Activated naive CD4-positive, alpha-beta T cell treated with anti-CD3 and anti-CD28 coated beads, Interleukin-2, amount 50 U/mL, for 16 hours (primary cell): ENCODE data around the gene CFAP97D1.
"Not testable (repeated sequence)": the region's sequence is repeated elsewhere in the genome, so short reads cannot be mapped to it uniquely, and the experiment has no call there.

ENCODE experiments used
- DNase-seq: peaks from one replicate; pipeline ENCODE4 v3.0.0-alpha.2; 2020

The CFAP97D1 gene

DNA sequence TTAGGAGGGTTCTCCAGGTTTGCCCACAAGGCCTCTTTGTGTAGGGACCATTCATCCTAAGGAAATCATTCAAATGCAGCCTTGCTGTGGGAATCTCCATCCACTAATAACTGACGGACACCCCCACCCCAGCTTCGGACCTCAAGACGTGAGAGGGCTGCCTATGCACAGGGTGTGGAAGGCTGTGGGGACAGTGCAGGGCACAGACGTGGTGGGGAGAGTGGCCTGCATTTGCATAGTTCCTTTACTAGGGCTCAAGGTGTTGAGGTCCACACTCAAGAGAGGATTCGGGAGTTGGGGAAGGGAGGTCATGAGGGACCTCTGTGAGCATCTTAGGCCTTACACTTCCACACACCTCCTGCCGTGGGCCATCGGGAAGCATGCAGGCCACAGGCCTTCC, 11.3 kb upstream of the CFAP97D1 start:
- DNase-seq, result no peak

DNA sequence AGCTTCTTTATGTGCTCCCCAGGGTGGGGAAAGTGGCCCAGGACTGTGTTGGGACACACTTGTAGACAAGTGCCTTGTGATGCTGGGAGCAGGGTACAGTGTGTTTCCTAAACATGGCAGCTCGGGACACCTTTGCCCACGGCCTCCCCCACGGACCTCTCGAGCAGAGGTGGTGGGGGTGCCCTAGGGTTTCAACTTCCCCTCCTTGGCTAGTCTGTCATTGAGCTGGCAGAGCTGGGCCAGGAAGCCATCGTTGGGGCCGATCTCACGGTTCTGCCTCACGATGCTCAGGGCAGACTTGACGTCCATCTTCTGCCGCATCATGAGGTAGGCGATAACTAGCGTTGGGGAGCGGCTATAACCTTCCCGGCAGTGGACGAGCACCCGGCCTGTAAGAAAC, 10.8 kb upstream of the CFAP97D1 start:
- DNase-seq, result no peak

DNA sequence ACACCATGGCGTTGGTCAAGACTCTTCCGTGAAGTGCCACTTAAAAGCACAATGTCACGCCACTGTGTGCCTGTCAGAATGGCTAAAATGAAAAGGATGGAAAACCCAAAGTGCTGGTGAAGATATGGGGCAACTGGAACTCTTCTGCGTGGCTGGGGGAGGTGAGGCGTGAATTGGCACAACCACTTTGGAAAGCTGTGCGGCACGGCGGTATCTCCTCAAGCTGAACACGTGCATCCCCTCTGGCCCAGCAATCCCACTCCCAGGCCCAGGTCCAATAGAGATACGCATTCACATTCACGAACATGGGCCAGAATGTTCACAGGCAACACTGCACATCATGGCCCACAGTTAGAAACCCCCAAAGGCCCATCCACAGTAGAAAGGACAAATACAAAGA, 10.4 kb upstream of the CFAP97D1 start:
- no peak for DNase-seq

DNA sequence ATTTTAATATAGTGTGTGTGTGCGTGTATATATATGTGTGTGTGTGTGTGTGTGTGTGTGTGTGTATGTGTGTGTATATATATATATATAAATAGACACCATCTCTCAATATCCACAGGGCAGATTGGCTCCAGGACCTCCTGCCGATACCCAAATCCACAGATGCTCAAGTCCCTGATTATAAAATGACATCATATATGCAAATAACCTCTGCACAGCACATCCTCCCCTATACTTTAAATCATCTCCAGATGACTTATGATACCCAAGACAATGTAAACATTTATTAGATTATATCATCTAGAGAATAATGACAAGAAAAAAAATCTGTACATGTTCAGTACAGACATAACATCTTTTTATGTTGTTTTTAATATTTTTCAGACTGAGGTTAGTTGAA, 9.3 kb upstream of the CFAP97D1 start:
- DNase-seq, result no peak

DNA sequence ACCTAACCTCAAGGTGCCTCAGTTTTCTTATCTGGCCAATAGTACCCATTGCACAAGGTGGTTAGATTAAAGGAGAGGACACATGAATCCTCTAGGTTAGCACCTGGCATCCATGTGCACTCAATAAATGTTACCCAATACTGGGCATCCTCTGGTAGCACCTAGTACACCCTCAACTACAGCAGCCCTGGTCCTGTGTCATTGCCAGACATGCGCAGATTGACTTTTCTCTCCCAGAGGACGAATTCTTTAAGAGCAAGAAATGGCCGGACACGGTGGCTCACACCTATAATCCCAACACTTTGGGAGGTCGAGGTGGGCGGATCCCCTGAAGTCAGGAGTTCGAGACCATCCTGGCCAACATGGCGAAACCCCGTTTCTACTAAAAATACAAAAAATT, 8.8 kb upstream of the CFAP97D1 start:
- DNase-seq, result no peak

DNA sequence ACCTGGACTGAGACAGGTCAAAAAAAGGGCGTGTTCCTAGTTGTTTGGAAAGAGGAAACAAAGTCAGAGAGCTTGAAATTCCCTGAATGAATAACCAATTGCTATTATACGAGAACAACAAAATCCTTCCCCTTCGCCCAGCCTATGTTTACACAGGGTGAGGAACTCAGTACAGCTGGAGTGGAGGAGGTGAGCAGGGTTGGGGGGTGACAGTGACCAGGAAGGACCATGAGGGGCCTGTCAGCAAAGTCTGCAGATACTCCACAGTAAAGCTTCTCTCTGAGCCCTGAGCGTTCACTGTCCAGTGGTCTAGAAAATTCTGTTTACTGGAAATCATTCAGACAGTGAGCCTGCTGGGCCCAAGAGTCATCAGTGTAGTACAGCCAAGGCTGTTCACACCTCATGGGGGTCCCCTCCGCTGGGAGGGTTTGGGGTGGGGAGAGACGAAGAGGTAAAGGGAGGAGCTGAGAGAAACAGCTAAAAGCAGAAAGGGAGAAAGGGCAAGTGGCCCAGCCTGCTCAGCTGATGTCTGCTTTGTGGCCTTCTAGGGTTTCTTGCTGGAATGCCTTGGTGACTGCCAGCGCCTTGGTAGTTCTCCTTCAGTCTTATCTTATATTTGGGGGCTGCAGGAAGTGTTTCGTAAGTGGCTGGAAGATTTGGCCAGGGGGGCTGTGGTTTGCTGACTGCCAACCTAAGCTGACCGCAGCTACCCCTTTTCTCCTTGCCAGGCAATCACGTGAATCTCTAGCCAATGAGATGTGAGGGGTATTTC, 7.2 kb upstream of the CFAP97D1 start:
- no peak for DNase-seq

DNA sequence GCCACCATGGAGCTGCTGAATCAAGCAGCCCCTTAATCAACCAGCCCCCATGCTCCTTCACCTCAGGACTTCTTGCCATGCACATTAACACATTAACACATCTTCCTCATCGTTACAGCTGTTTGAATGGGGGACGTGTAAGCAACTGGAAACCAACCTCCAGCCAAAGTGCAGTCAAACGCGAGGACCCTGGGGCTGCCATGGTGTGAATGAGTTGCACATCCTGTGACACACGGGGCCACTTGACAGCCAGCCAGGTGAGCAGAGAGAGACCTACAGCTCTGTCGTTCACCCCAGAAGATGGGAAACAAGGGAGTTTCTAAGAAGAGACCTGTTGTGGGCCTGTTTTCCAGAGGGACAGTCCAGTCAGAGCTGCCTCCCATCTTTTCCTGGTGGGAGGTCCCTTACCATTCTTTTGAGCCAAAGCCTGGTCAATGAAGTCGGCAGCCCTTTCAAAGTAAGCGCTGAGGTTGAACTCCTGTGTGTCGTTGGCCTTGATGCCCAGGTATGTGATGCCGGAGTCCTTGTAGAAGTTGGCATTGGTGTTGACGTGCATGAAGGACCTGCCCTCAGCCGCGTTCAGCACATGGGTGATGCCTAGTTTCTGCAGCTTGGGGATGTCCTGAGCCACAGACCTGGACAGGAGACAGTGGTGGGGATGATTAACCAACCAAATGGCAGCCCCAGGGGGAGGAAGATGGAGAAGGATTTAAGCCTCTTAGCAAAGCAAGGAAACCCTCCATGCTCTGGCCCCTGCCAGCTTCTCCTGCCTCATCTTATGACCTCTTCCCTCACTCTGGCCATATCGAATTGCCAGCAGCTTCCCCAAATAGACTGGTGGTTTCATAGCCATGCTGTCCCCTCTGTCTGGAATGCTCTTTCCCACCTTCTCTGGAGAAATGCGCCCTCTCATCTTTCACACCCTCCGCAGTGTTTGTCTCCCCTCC, 5.7 kb upstream of the CFAP97D1 start:
- DNase-seq, result no peak

DNA sequence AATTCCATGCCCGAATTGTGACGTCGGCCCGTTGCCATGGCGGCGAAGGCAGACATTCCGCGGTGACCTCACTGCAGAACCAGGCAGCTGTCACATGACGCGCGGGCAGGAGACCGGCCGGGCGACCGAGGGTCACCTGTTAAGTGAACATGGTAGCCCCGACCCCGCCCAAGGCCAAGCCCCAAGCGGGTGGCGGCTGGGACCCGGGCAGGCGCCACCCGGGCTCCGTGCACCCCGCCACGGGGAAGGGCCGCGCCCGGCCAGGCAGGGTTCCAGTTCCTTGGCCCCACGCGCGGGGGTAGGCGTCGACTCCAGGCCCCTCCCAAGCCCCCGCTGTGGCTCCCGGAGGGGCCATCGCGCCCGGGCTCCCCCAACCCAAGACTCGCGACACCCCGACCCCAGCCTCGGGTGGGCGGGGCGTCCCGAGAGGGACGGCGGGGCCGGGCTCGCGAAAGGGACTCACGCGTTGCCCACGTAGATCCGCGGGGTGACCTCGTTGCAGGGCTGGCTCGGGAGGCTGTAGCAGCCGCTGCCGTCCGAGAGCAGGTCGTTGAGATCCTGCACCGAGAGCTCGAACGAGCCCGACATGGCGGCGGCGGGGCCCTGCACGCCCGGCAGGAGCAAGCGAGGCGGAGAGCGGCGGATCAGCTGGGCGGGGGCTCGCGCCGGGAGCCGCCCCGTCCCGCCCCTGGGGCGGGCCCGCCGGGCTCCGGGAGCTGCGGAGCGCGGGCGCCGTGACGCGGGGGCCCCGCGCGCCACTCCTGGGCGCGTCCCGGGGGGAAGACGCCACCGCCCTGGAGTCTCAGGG, 1.7 kb upstream of the CFAP97D1 start, which contains the start of gene DUSP3:
DUSP3 (minus strand) TSS at position 641 of the 808 bp plus-strand sequence; CDS start at position 588, 53 bp downstream.
- peak; percentile 79 for DNase-seq

DNA sequence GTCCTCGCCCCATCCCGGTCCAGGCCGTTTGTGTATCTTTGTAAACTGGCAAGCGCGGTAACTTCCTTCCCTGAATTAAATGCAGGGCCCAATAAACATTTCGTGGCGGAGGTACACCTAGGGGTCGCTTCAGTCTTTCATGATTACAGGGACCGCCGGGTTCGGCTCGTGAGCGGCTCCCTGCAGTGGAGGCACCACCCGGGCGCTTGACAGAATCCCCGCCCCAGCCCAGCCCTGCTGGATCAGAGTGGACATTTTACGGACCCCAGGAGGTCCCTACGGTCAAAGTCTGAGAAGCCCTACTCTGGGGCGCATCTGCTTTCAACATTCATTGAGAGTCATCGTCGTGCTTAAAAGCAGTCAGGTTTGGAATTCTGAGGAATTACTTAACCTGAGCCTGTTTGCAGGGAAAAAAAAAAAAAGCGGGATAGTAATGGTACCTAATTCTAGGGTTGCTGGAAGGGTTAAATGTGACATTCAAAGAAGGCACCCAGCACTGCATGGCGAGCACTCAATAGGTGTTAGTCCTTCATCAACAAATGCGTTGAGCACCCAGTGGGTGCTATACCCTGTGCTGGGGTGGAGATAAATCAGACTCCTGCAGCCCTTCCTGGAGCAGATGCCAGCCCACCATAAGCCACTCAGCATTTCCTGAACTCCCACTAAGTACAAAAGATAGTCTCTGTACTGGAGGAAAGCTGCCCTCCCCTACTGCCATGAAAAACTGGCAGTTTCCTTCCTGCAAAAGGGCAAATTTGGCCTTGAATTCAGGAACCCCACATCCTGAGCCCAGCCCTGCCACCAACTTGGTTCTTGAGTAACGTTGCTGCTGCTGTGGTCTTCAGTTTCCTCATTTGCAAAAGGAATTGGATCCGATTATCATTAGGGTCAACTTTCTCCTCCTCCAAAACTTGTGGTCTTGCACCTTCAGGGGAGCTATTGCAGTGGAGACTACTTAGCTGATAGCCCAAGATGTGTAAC, 800 bp upstream of the CFAP97D1 start:
- no peak for DNase-seq

DNA sequence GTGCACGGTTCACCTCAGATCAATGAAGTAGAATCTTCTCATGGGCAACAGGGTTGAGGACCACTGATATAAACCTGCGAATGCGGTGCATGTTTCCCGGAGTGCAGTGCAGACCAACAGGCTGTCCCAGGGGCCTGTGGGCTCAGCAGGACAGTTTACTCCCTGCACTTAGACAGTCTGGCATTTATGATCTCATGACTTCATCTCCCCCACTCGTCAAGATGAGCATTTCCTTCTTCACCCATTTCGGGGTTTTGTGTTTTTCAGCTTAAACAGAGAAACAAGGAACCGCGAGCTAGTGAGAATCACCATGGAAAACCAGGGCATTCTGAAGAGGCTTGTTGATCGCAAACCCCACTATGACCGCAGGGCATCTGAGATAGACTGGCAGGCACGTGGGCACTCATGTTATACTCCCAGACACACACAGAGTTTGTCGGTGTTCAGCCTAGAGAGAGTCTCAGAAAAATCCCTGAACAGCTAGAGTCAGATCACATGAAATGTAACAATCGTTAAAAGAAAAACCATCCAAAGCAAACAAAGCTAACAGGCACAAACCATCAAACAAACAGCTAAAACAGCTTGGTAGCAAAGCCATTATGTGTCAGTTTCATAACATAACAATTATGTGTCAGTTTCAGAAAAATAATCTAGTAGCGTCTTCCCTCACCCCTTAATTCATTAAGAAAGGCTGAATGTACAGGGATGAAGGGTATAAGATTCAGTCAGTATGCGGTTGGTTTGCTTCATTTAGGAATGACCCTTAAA, 2.9 kb downstream of the CFAP97D1 start:
- DNase-seq, result no peak

DNA sequence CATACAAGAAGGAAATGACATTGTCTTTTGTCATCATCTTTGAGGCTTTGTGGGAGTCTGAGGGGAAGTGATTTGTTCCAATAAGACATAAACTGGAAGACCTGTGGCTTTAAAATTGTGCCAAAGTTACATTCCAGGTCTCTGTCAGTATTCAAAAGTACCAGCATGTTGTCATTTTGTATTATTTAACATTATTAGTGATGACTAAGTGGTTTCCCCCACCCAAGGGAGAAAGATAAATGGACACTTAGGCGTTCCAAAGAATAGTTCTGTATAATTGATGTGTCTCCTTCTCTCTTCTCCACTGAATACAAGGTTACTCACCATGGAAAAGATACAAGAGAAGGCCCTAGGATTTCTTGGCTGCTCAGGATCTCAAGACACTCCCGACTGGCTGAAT, 3.8 kb downstream of the CFAP97D1 start:
- no peak for DNase-seq

DNA sequence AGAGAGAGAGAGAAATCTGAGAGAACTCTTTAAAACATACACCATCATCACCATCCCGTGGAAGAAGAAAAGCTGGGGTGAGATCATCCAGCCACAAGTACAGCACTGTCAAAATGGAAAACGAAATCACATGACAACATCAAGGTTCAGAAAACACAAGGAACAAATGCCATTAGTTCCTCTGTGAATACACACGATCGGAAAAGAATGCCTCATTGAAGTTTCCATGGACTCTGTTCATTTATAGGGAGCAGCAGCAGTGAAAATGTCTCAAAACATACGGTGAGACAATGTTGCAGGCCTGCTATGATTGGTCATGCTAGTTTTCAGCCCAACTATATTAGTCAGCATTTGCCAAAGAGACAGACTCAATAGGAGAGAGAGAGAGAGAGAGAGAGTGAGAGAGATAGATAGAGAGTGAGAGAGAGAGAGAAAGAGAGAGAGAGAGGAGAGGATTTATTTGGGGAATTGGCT, 4.4 kb downstream of the CFAP97D1 start:
- DNase-seq, result no peak

DNA sequence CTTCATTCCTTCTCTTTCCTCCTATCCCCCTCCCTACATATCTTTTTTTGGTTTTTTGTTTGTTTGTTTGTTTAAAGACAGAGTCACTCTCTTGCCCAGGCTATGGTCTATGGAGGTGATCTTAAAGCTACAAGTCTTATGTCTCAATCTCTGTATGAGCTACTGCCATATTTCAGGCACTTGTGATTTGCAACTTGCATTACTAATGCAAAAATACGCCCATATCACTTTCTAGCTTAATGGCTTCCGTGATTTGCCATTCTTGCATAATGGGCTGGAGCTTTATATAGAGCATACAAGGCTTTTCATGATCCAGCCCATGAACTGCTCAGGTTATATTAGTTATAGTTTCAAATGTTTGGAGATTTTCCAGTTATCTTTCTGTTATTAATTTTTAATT, 7.5 kb downstream of the CFAP97D1 start:
- DNase-seq, result no peak

DNA sequence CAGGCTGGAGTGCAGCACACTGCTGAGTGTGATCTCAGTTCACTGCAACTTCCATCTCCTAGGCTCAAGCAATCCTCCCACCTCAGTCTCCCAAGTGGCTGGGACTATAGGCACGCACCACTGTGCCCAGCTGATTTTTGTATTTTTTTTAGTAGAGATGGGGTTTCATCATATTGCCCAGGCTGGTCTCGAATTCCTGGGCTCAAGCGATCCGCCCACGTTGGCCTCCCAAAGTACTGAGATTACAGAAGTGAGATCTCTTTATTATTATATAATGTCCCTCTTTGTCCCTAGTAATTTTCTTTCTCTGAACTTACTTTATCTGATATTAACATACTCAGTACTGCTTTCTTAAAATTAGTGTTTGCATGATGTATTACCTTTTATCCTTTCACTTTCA, 8.3 kb downstream of the CFAP97D1 start:
- DNase-seq, result no peak

DNA sequence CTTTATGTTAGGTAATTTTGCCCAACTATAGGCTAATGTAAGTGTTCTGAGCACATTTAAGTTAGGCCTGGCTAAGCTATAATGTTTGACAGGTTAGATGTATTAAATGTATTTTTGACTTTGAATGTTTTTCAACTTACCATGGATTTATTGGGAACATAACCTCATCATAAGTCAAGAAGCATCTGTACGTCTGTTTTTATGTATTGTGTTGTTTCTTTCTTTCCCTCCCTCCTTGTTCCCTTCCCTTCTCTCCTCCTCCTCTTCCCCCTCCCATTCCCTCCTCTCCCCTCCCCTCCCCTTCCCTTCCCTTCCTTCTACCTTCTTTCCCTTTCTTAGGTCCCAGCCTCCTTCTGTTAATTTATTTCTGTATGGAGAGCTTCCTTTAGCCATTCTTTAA, 9.2 kb downstream of the CFAP97D1 start:
- no peak for DNase-seq

DNA sequence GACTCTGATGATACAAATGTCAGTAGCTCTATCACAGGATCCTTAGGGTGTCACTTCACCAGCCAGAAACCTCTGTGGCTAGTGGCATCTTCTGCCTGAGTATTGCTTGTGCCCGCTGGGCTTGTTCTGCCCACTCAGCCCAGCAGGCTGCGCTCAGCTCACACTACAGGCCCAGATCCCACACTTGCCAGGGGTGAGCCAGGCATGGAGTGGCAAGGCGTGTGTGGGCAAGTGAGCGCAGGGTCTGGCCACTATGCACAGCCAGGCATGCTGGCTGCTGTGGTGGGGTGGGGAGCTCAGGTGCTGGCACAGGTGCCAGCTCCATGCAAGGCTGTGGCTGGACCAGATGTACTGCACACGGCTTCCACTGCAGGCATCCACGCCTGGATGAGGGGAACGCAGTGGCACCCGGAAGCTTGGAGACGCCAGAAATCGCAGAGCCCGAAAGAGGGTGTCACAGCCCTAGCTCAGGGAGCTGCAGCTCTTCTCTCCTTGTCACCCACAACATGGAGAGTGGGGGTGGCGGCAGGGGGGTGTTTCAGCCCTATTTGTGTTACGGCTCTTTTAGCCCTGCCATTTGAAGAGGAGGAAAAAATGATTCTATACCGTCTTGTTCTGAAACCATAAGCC, 10.2 kb downstream of the CFAP97D1 start:
- no peak for DNase-seq

DNA sequence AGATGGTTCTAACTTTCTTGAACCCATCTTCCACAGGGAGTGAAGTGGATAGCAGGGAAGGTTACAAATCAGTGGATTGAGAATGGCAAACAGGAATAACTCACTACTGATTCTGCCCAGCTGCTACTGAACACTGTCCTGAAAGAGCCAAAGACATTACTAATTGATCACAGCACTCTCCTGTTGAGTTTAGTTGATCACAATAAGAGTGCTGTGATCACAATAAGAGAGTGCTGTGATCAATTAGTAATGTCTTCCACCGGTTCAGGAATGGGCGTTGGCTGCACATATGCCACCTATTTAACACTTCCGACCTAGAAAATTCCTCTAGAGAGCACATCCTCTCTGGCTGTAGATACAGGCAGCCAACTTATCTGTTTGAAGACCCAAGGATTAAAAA, 11.4 kb downstream of the CFAP97D1 start:
- no peak for DNase-seq

DNA sequence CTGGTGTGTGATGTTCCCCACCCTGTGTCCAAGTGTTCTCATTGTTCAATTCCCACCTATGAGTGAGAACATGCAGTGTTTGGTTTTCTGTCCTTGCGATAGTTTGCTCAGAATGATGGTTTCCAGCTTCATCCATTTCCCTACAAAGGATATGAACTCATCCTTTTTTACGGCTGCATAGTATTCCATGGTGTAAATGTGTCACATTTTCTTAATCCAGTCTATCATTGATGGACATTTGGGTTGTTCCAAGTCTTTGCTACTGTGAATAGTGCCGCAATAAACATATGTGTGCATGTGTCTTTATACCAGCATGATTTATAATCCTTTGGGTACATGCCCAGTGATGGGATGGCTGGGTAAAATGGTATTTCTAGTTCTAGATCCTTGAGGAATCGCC, 12.4 kb downstream of the CFAP97D1 start:
- DNase-seq, result not testable (repeated sequence)

DNA sequence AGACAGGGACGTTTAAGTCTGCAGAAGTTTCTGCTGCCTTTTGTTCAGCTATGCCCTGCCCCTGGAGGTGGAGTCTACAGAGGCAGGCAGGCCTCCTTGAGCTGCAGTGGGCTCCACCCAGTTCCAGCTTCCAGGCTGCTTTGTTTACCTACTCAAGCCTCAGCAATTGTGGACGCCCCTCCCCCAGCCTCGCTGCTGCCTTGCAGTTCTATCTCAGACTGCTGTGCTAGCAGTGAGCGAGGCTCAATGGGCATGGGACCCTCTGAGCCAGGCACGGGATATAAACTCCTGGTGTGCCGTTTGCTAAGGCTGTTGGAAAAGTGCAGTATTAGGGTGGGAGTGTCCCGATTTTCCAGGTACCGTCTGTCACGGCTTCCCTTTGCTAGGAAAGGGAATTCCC, 17.8 kb downstream of the CFAP97D1 start:
- DNase-seq, result not testable (repeated sequence)

DNA sequence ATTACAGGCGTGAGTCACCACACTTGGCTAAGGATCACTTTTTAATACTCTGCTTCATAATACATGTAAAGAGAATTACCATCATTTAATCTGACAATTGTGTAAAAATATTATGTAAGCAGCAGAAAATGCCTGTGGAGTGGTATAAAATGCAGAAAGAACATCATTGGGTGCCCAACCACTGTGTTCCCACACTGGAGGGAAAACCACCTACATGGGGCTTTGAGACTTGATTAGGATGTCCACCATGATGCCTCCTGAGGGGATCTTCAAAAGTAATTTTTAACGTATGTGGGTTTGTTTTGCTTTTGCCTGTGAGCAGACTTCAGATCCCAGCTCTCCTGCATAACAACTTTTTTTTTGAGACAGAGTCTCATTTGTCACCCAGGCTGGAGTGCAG, 18.8 kb downstream of the CFAP97D1 start:
- no peak for DNase-seq
